ENCODE results near the gene MPND.

GRCh38 chr19:4365341-4365740 is 22.0 kb downstream of the MPND start:
- TF ChIP-seq CTCF (IDR thresholded peaks at IDR 0.05) (no peak), POLR2A (IDR thresholded peaks at IDR 0.05) (no peak)
